ENCODE results near the gene SLC16A11.

The SLC16A11 gene

DNA sequence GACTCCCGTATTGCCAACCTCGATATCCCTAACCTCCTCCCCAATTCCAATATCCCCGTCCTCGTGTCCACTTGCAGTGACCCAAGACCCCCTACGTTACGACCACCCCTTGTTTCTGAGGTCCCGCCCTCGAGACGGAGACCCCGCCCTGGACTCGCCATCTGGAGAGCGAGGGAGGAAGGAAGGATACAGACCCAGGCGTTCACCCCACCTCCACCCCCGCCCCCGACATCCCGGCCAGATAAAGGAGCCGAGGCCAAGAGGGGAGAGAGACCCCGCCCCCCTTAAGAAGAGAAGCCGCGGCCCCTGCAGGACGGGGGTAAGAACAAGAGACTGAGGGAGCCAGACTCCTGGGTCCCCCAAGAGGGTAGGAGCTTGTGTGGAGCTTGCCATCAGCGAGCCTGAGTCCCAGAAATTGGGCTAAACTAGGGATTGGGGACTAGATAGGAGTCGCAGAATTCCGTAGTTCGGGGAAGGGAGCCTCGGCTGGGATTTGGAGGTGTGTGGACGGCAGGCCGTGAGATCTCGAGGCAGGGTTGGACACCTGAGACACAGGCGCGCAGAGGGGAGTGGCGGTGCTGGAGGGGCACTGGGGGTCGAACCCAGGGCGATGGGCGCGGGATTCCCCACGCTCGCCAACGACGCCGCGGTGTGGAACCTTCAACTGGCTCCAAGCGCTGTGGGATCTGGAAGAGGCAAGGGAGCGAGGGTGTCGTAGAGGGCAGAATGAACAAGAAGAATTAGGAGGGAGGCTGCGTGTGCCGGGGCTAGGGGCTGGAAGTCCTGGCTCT, 20.9 kb downstream of the SLC16A11 start, which contains the start of gene BCL6B:
Gene BCL6B, plus strand, starts transcription at position 270 of the 791 bp plus-strand sequence. CDS start 622 bp downstream, outside the sequence.
- peak within 1 kb of the TSS; percentile 93 for H3K27ac ChIP-seq
- TF ChIP-seq, protein P1, sequence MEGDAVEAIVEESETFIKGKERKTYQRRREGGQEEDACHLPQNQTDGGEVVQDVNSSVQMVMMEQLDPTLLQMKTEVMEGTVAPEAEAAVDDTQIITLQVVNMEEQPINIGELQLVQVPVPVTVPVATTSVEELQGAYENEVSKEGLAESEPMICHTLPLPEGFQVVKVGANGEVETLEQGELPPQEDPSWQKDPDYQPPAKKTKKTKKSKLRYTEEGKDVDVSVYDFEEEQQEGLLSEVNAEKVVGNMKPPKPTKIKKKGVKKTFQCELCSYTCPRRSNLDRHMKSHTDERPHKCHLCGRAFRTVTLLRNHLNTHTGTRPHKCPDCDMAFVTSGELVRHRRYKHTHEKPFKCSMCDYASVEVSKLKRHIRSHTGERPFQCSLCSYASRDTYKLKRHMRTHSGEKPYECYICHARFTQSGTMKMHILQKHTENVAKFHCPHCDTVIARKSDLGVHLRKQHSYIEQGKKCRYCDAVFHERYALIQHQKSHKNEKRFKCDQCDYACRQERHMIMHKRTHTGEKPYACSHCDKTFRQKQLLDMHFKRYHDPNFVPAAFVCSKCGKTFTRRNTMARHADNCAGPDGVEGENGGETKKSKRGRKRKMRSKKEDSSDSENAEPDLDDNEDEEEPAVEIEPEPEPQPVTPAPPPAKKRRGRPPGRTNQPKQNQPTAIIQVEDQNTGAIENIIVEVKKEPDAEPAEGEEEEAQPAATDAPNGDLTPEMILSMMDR (IDR thresholded peaks at IDR 0.05), result no peak
- no peak for TF ChIP-seq ZFX (IDR thresholded peaks at IDR 0.05; ENCODE audit: borderline replicate concordance)

DNA sequence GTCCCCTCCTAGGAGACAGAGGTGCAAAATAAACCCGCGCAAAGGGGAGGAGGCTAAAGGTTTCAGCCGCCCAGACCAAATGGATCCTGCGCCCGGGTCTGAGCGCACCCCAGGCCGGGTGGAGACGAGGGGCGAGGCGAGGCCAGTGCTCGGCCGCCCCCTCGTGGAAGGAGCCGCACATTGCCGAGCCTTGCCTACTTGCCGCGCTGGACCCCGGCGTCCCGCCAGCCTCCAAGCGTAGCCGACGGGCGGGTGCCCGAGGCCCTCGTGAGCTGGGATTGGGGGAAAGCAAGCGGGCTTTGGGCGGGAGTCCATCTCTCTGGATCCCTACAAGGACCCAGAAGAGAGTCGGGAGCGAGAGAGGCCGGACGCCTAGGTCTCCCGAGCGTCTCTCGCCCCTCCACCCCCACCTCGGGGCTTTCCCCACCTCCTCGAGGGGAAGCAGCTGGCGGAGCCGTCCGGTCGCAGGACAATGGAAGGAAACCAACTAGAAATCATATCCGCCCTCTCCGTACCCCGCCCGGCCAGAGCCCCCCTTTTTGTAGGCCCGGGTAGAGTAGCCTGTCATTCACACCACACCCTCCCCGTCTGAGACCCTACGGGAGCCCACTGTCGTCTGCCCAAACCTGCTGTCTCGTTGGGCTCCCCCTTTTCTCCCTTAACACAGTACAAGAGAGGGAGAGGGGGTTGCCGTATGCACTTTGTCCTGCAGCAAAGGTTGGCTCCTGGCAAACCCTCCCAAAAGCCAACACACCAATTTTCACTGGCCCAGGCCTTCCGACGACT, 21.7 kb downstream of the SLC16A11 start:
- H3K27ac ChIP-seq, result peak overlapping the region; percentile 93
- TF ChIP-seq, protein P1 (IDR thresholded peaks at IDR 0.05), result peak; percentile 98
- TF ChIP-seq ZFX (IDR thresholded peaks at IDR 0.05; ENCODE audit: borderline replicate concordance), result no peak

DNA sequence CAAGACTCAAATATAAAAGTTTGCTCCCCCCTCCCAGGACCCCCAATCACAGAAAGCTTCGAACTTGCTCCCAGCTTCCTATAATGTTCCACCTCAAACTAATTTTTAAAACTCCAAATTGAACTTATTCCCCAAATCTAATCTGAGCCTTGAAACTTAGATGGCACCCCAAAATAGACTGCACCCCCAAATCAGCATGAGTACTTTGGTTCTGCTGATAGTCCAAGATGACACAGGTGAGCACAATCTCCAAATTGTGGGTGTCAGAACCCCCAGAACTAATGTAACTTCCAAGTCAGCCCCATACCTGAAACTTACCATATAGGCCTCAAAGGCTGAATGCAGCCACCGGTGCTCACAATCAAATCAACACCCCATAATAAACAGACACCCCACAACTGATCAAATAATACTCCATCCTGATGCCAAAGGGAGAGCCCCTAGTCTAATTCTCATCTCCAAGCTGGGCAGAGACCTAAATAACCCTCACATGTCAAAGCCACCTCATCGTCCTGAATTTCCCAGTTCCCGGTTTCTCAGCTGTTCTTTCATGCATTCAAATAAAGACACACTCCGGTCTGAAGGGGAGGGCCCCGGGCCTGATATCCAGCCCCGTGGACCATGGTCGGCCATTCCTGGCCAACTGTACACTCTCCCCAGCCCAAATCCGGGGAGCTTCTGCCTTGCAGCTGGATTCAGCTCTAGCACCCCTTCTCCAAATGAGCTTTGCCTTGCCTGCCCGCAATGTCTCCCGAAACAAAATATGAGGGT, 22.8 kb downstream of the SLC16A11 start:
- H3K27ac ChIP-seq, result peak overlapping the region; percentile 93
- no peak for TF ChIP-seq ZFX (IDR thresholded peaks at IDR 0.05; ENCODE audit: borderline replicate concordance)
- TF ChIP-seq, protein P1 (IDR thresholded peaks at IDR 0.05), result no peak

DNA sequence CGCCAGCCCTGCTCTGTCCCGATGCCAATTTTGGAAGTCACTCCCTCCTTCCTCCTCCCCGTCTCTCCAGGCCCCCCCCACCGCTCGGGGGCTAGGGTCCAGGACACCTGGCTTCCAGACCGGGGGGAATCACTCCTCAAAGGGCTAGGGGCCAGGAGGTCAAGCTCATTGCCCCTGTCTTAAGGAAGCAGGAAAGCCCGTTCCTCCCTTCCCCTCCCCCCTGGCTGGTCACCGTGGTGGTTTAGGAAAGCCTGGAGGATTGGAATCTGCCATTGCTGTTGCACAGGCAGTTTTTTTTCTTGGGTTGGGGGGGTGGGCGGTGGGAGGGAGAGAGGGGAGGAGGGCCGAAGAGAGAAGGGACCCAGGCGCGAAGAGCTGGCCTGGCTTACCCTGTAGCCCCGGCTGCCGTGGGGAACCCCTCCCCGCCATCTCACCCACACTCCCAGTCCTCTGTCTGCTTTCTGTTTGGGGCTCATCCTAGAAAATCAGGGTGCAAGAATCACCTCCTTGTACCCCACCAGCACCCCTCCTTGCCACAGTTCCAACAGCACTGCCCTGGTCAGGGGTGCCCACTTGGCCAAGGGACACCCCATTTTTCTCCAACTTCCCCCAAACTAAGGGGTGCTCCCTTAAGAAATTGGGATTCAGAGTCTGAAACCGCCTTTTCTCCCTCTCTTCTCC, 23.9 kb downstream of the SLC16A11 start:
- TF ChIP-seq ZFX (IDR thresholded peaks at IDR 0.05; ENCODE audit: borderline replicate concordance), result no peak
- TF ChIP-seq, protein P1 (IDR thresholded peaks at IDR 0.05), result no peak
- peak overlapping the region; percentile 93 for H3K27ac ChIP-seq

DNA sequence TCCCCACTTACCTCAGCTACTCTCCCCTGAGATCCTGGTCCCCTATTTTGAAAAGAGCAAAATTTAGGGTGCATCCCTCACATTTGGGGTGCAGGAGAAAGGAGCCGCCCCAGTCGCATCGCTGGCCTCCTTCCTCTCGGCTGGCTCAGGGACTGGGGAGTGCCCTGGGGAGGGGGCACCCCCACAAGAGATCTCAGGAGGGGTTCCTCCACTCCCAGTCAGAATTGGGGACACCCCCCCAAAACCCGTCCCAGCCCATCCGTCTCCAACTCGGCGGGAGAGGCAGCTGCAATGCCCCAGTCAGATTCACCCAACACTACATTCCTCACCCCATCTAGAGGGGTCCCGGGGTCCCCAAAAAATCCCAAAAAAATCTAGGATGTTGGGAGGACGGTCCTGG, 24.5 kb downstream of the SLC16A11 start:
- peak overlapping the region; percentile 93 for H3K27ac ChIP-seq
- no peak for TF ChIP-seq ZFX (IDR thresholded peaks at IDR 0.05; ENCODE audit: borderline replicate concordance)
- TF ChIP-seq, protein P1 (IDR thresholded peaks at IDR 0.05), result no peak

DNA sequence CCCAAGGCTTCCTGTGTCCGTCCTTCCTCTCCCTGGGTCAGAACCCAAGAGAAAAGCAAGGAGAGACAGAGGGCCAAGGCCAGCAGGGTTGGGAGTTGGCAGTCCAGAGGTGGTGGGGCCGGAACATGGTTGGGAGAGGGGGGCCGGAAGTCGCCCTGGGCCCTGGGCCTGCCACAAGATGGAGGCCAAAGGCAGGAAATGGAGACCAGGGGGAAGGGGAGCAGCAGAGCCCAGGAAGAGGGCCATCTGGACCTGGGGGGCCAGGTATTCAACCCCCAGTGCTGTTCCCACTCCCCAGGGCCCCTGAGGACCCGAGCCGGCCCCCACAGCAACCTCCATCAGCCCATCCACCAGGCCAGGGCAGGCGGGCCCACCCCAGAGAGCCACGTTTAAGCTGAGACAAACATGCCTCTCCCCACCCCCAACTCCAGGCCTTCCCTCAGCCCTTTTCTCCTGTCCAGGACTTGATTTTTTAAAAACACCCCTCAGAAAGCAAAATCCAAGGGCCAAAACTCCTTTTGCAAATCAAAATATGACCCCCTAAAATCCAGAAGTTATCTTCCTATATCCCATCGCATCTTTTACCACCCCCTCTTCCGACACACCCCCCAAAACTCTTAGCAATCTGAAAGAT, 25.4 kb downstream of the SLC16A11 start:
- H3K27ac ChIP-seq, result peak overlapping the region; percentile 93
- TF ChIP-seq, protein P1 (IDR thresholded peaks at IDR 0.05), result no peak
- no peak for TF ChIP-seq ZFX (IDR thresholded peaks at IDR 0.05; ENCODE audit: borderline replicate concordance)

Data from 22Rv1 (cell line).